Liver (tissue), 3 donors: Measurements from ENCODE around the gene C11orf98.

Experiments used
- EGR1 ChIP-seq, 2 donors: IDR thresholded peaks; 2 replicates each; pipeline ENCODE4 v1.6.1; 2016 to 2018; ENCODE audit warnings: antibody characterized with exemption in 2 of 2, low read depth in 2 of 2
- GABPA ChIP-seq, 2 donors: IDR thresholded peaks in 1 of 2; conservative IDR thresholded peaks in 1 of 2; 2 replicates each; pipeline ENCODE4 v1.6.1; 2016; ENCODE audit warnings: antibody characterized with exemption in 2 of 2, mild to moderate bottlenecking in 1 of 2, moderate library complexity in 1 of 2
- SP1 ChIP-seq: IDR thresholded peaks from 2 replicates; pipeline ENCODE4 v1.6.1; 2018; ENCODE audit warnings: antibody characterized with exemption, mild to moderate bottlenecking
- TAF1 ChIP-seq: conservative IDR thresholded peaks from 2 replicates; pipeline ENCODE4 v1.6.1; 2016; ENCODE audit warnings: antibody characterized with exemption, mild to moderate bottlenecking
- YY1 ChIP-seq: IDR thresholded peaks from 2 replicates; pipeline ENCODE4 v1.6.1; 2016; ENCODE audit warnings: antibody characterized with exemption, mild to moderate bottlenecking
- TF ChIP-seq, protein P1 (sequence below): fragments of 150-350 bp; IDR thresholded peaks from 2 replicates; pipeline ENCODE4 v1.5.1; 2017; ENCODE audit warnings: improper control_type of control experiment, low read depth, low read length; ENCODE audit not compliant: missing input control
- TF ChIP-seq, protein P2 (sequence below): IDR thresholded peaks from 2 replicates; pipeline ENCODE4 v1.6.1; 2016; ENCODE audit warnings: antibody characterized with exemption
- TF ChIP-seq, protein P3 (sequence below): IDR thresholded peaks from 2 replicates; pipeline ENCODE4 v1.6.1; 2016; ENCODE audit warnings: antibody characterized with exemption
- donor health status: healthy.
- donor health status: healthy.

DNA sequence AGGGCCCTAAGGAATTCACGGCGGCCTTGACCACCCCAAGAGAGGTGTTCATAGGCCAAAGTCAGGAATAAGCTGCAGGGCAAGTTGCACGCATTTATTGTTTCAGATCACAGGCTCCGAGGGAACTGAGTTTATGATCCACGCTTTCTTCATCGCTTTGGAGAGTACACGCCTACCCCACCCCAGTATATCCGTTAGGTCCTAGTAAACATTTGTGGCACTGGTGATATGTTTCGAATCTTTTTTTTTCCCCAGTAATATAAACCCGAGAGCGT lies 19.4 kb downstream of the C11orf98 start:
- TF ChIP-seq, protein P1, sequence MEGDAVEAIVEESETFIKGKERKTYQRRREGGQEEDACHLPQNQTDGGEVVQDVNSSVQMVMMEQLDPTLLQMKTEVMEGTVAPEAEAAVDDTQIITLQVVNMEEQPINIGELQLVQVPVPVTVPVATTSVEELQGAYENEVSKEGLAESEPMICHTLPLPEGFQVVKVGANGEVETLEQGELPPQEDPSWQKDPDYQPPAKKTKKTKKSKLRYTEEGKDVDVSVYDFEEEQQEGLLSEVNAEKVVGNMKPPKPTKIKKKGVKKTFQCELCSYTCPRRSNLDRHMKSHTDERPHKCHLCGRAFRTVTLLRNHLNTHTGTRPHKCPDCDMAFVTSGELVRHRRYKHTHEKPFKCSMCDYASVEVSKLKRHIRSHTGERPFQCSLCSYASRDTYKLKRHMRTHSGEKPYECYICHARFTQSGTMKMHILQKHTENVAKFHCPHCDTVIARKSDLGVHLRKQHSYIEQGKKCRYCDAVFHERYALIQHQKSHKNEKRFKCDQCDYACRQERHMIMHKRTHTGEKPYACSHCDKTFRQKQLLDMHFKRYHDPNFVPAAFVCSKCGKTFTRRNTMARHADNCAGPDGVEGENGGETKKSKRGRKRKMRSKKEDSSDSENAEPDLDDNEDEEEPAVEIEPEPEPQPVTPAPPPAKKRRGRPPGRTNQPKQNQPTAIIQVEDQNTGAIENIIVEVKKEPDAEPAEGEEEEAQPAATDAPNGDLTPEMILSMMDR: no peak
- TF ChIP-seq GABPA (IDR thresholded peaks at IDR 0.05 in 1 of 2, conservative IDR thresholded peaks at IDR 0.05 in 1 of 2) (no peak), SP1 (no peak), EGR1 (IDR thresholded peaks at IDR 0.05; ENCODE audit: low read depth in 2 of 2) (no peak), TAF1 (no peak), YY1 (no peak)
- TF ChIP-seq, protein P2, sequence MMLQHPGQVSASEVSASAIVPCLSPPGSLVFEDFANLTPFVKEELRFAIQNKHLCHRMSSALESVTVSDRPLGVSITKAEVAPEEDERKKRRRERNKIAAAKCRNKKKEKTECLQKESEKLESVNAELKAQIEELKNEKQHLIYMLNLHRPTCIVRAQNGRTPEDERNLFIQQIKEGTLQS: no peak
- TF ChIP-seq, protein P3, sequence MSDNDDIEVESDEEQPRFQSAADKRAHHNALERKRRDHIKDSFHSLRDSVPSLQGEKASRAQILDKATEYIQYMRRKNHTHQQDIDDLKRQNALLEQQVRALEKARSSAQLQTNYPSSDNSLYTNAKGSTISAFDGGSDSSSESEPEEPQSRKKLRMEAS: no peak
